DOHH2 (cell line): ENCODE results near the gene HBE1.
"Not testable (repeated sequence)": the region's sequence is repeated elsewhere in the genome, so short reads cannot be mapped to it uniquely, and the experiment has no call there.

Experiments used
- H3F3A ChIP-seq: fragments of 200-600 bp; sonication (generic), shearing (Covaris generic); 2 replicates; pipeline ENCODE4 v1.6.0; 2016; ENCODE audit warnings: antibody characterized with exemption, mild to moderate bottlenecking; ENCODE audit not compliant: control insufficient read depth, insufficient read depth
- H3K27ac ChIP-seq: fragments of 200-600 bp; sonication (generic); 2 replicates; pipeline ENCODE4 v1.5.1; 2014; ENCODE audit warnings: low read depth, mild to moderate bottlenecking, low read length, moderate library complexity
- H3K27me3 ChIP-seq: fragments of 200-600 bp; sonication (generic); 2 replicates; pipeline ENCODE4 v1.6.1; 2014; ENCODE audit warnings: mild to moderate bottlenecking, low read length, mixed read lengths; ENCODE audit not compliant: control insufficient read depth
- H3K36me3 ChIP-seq: fragments of 200-600 bp; sonication (generic); 2 replicates; pipeline ENCODE4 v1.6.1; 2014; ENCODE audit warnings: mild to moderate bottlenecking, low read length, moderate library complexity, mixed read lengths; ENCODE audit not compliant: control insufficient read depth
- H3K4me1 ChIP-seq: fragments of 200-600 bp; sonication (generic); 2 replicates; pipeline ENCODE4 v1.6.1; 2014; ENCODE audit warnings: mild to moderate bottlenecking, low read length, mixed read lengths; ENCODE audit not compliant: control insufficient read depth
- H3K4me2 ChIP-seq: fragments of 200-600 bp; sonication (generic); 2 replicates; pipeline ENCODE4 v1.6.0; 2014; ENCODE audit warnings: mild to moderate bottlenecking, low read length, moderate library complexity
- H3K4me3 ChIP-seq: fragments of 200-600 bp; sonication (generic); 2 replicates; pipeline ENCODE4 v1.5.1; 2014; ENCODE audit warnings: mild to moderate bottlenecking, low read length, mixed read lengths
- H3K79me2 ChIP-seq: fragments of 200-600 bp; sonication (generic); 2 replicates; pipeline ENCODE4 v1.6.1; 2014; ENCODE audit warnings: mild to moderate bottlenecking, low read length, mixed read lengths; ENCODE audit not compliant: control insufficient read depth
- H3K9me2 ChIP-seq: fragments of 200-600 bp; sonication (generic); replicated peaks from 2 replicates; pipeline ENCODE4 v1.6.1; 2014; ENCODE audit warnings: mild to moderate bottlenecking, low read length, mixed read lengths; ENCODE audit not compliant: control insufficient read depth
- H3K9me3 ChIP-seq: fragments of 200-600 bp; sonication (generic); 2 replicates; pipeline ENCODE4 v1.6.1; 2014; ENCODE audit warnings: antibody characterized with exemption, low read length, mixed read lengths; ENCODE audit not compliant: control insufficient read depth, insufficient read depth
- H4K20me1 ChIP-seq: fragments of 200-600 bp; sonication (generic); 2 replicates; pipeline ENCODE4 v1.6.0; 2014; ENCODE audit warnings: low read depth, mild to moderate bottlenecking, antibody characterized with exemption, low read length, moderate library complexity; ENCODE audit not compliant: control insufficient read depth, insufficient read depth
- CTCF ChIP-seq: fragments of 200-600 bp; sonication (generic); IDR thresholded peaks from one replicate; pipeline ENCODE4 v1.5.1; 2014; ENCODE audit warnings: antibody characterized with exemption, mild to moderate bottlenecking, low read depth, low read length; ENCODE audit not compliant: poor library complexity, severe bottlenecking
- EZH2phosphoT487 ChIP-seq: fragments of 200-600 bp; sonication (generic); IDR thresholded peaks from 2 replicates; pipeline ENCODE4 v1.6.1; 2017; ENCODE audit warnings: borderline replicate concordance, mild to moderate bottlenecking, antibody characterized with exemption, low read length, moderate library complexity, mixed read lengths

HBE1 gene

GRCh38 chr11:5250543-5251204 lies 19.1 kb downstream of the HBE1 start:
- no peak overlapping the region for H3K4me3 ChIP-seq
- no peak overlapping the region for H3K4me2 ChIP-seq
- H3K9me3 ChIP-seq = no peaks in the 10 kb centered on the region
- H3K9me2 ChIP-seq = no peaks in the 10 kb centered on the region
- no peaks in the 10 kb centered on the region for H4K20me1 ChIP-seq
- H3F3A ChIP-seq = no peaks in the 10 kb centered on the region
- H3K79me2 ChIP-seq = no peaks in the 10 kb centered on the region
- H3K36me3 ChIP-seq = no peaks in the 10 kb centered on the region
- H3K27me3 ChIP-seq = no peaks in the 10 kb centered on the region
- no peak for TF ChIP-seq CTCF
- no peak for TF ChIP-seq EZH2phosphoT487
- H3K27ac ChIP-seq = no peak overlapping the region
- no peaks in the 10 kb centered on the region for H3K4me1 ChIP-seq

GRCh38 chr11:5249807-5250396 lies 19.8 kb downstream of the HBE1 start, which contains the start of gene HBG1:
HBG1 (minus strand) TSS chr11:5249857; CDS start chr11:5249804, 53 bp downstream.
- H3K79me2 ChIP-seq, H3K9me2 ChIP-seq, H3K9me3 ChIP-seq, H3F3A ChIP-seq, H3K27ac ChIP-seq, H3K27me3 ChIP-seq, H4K20me1 ChIP-seq, H3K36me3 ChIP-seq, H3K4me1 ChIP-seq, H3K4me3 ChIP-seq, H3K4me2 ChIP-seq: not testable (repeated sequence)

GRCh38 chr11:5248498-5248897 lies 21.2 kb downstream of the HBE1 start:
- not testable (repeated sequence) for H3K4me2 ChIP-seq, H3K27me3 ChIP-seq, H3K4me3 ChIP-seq, H3K36me3 ChIP-seq, H3K27ac ChIP-seq, H3F3A ChIP-seq, H4K20me1 ChIP-seq, H3K4me1 ChIP-seq, H3K9me3 ChIP-seq, H3K79me2 ChIP-seq, H3K9me2 ChIP-seq

GRCh38 chr11:5247472-5248192 lies 22.1 kb downstream of the HBE1 start:
- Histone ChIP-seq H3K4me3 (no peak overlapping the region), H3K27ac (no peak overlapping the region), H3K4me1 (no peaks in the 10 kb centered on the region), H3K27me3 (no peaks in the 10 kb centered on the region), H3F3A (no peaks in the 10 kb centered on the region), H4K20me1 (no peaks in the 10 kb centered on the region), H3K36me3 (no peaks in the 10 kb centered on the region), H3K9me3 (no peaks in the 10 kb centered on the region), H3K4me2 (no peak overlapping the region), H3K79me2 (no peaks in the 10 kb centered on the region), H3K9me2 (no peaks in the 10 kb centered on the region)
- TF ChIP-seq EZH2phosphoT487 (no peak), CTCF (no peak)
